Trophoblast cell (in vitro differentiated cells and primary cell): ENCODE results near the gene SNX7.

Experiments used
- DNase-seq, 2 donors: peaks; one replicate each; pipeline ENCODE4 v3.0.0-alpha.2; 2016
- H2AFZ ChIP-seq: 2 replicates; pipeline ENCODE4 v1.6.1; 2013; ENCODE audit warnings: low read length, moderate library complexity, mild to moderate bottlenecking; ENCODE audit not compliant: insufficient read depth, poor library complexity
- H2AK5ac ChIP-seq: 2 replicates; pipeline ENCODE4 v1.6.1; 2013; ENCODE audit warnings: mild to moderate bottlenecking, low read length
- H2BK120ac ChIP-seq: 2 replicates; pipeline ENCODE4 v1.6.1; 2013; ENCODE audit warnings: low read length, mild to moderate bottlenecking, moderate library complexity; ENCODE audit not compliant: insufficient read depth, poor library complexity
- H2BK12ac ChIP-seq: 2 replicates; pipeline ENCODE4 v1.6.1; 2013; ENCODE audit warnings: mild to moderate bottlenecking, low read length, moderate library complexity
- H2BK5ac ChIP-seq: 2 replicates; pipeline ENCODE4 v1.6.1; 2013; ENCODE audit warnings: low read length, low read depth, moderate library complexity, mild to moderate bottlenecking; ENCODE audit not compliant: poor library complexity
- H3K14ac ChIP-seq: 2 replicates; pipeline ENCODE4 v1.6.1; 2013; ENCODE audit warnings: mild to moderate bottlenecking, low read length
- H3K18ac ChIP-seq: 2 replicates; pipeline ENCODE4 v1.6.1; 2013; ENCODE audit warnings: mild to moderate bottlenecking, low read length
- H3K23ac ChIP-seq: 2 replicates; pipeline ENCODE4 v1.6.1; 2013; ENCODE audit warnings: low read length
- H3K27ac ChIP-seq: 2 replicates; pipeline ENCODE4 v1.5.1; 2013; ENCODE audit warnings: low read depth, mild to moderate bottlenecking, inconsistent platforms, low read length, moderate library complexity
- H3K27me3 ChIP-seq: 2 replicates; pipeline ENCODE4 v1.6.1; 2013; ENCODE audit warnings: inconsistent platforms, mild to moderate bottlenecking, low read length, moderate library complexity; ENCODE audit not compliant: insufficient read depth
- H3K36me3 ChIP-seq, 2 experiments: 1 replicate in 1 of 2; 2 replicates in 1 of 2; pipeline ENCODE4 v1.6.1; 2013; ENCODE audit warnings: low read length in 2 of 2, mild to moderate bottlenecking in 2 of 2, moderate library complexity in 1 of 2; ENCODE audit not compliant: insufficient read depth in 2 of 2, control insufficient read depth in 1 of 2
- H3K4ac ChIP-seq: 2 replicates; pipeline ENCODE4 v1.6.1; 2013; ENCODE audit warnings: low read depth, mild to moderate bottlenecking, low read length, moderate library complexity
- H3K4me1 ChIP-seq, 2 experiments: 1 replicate in 1 of 2; 2 replicates in 1 of 2; pipeline ENCODE4 v1.6.1; 2013; ENCODE audit warnings: low read length in 2 of 2, mild to moderate bottlenecking in 2 of 2, moderate library complexity in 1 of 2; ENCODE audit not compliant: insufficient read depth in 2 of 2, control insufficient read depth in 1 of 2
- H3K4me2 ChIP-seq: 2 replicates; pipeline ENCODE4 v1.6.1; 2013; ENCODE audit warnings: inconsistent platforms, mild to moderate bottlenecking, low read length, moderate library complexity
- H3K4me3 ChIP-seq: 2 replicates; pipeline ENCODE4 v1.5.1; 2013; ENCODE audit warnings: mild to moderate bottlenecking, low read depth, low read length, inconsistent platforms
- H3K79me1 ChIP-seq: one replicate; pipeline ENCODE4 v1.6.1; 2013; ENCODE audit warnings: low read length
- H3K79me2 ChIP-seq: 2 replicates; pipeline ENCODE4 v1.6.1; 2013; ENCODE audit warnings: low read length, mild to moderate bottlenecking; ENCODE audit not compliant: control insufficient read depth, insufficient read depth, poor library complexity
- H3K9ac ChIP-seq: 2 replicates; pipeline ENCODE4 v1.6.1; 2013; ENCODE audit warnings: mild to moderate bottlenecking, low read length
- H3K9me3 ChIP-seq: 2 replicates; pipeline ENCODE4 v1.6.1; 2013; ENCODE audit warnings: low read depth, mild to moderate bottlenecking, control low read depth, inconsistent platforms, low read length; ENCODE audit not compliant: insufficient read depth
- H4K12ac ChIP-seq: 2 replicates; pipeline ENCODE4 v1.6.1; 2013; ENCODE audit warnings: low read depth, mild to moderate bottlenecking, low read length, moderate library complexity
- H4K8ac ChIP-seq: 2 replicates; pipeline ENCODE4 v1.6.1; 2013; ENCODE audit warnings: low read depth, mild to moderate bottlenecking, low read length, moderate library complexity
- H4K91ac ChIP-seq: one replicate; pipeline ENCODE4 v1.6.1; 2013; ENCODE audit warnings: low read depth, mild to moderate bottlenecking, low read length, moderate library complexity
- WGBS: extraction: QIAGEN DNeasy Blood & Tissue Kit; methylation state at CpG from one replicate; pipeline ENCODE4 v1.1.7; 2013; ENCODE audit warnings: missing lambda C conversion rate; ENCODE audit not compliant: insufficient read length, insufficient coverage; ENCODE audit errors: extremely low coverage; 5-methylcytosine and 5-hydroxymethylcytosine counted together

SNX7 gene

DNA sequence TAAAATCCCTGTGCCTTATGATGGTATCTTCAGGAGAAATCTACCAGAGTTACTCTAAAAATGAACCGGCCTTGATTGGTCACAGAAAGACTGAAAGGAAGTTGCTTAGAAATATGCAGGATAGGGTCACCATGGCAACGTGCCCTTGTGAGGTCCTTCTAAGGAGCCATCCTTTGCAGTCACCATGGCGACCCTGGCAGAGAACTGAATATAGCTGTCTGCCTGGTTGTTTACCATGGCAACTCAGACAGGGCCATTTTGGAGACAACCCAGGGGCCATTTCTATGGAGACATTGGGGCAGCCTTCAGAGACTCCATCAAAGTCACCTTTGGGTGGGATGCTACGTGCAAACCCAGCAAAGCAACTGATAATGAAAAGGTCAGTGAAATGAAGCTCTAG, 43.0 kb downstream of the SNX7 start:
- H3K36me3 ChIP-seq, result no peaks in the 10 kb centered on the region
- no peak overlapping the region for H3K9ac ChIP-seq
- no peak overlapping the region for H2BK12ac ChIP-seq
- H2AK5ac ChIP-seq, result no peak overlapping the region
- no peak overlapping the region for H3K27ac ChIP-seq
- no peak overlapping the region for H2BK120ac ChIP-seq
- H3K23ac ChIP-seq, result no peak overlapping the region
- H2BK5ac ChIP-seq, result no peak overlapping the region
- H3K4me3 ChIP-seq, result no peak overlapping the region
- H3K79me1 ChIP-seq, result no peaks in the 10 kb centered on the region
- no peak overlapping the region for H4K8ac ChIP-seq
- H3K18ac ChIP-seq, result no peak overlapping the region
- H3K79me2 ChIP-seq, result no peaks in the 10 kb centered on the region
- H4K91ac ChIP-seq, result no peak overlapping the region
- H3K27me3 ChIP-seq, result no peaks in the 10 kb centered on the region
- H3K4ac ChIP-seq, result no peak overlapping the region
- H3K4me1 ChIP-seq, result no peaks in the 10 kb centered on the region
- H4K12ac ChIP-seq, result no peak overlapping the region
- no peak overlapping the region for H2AFZ ChIP-seq
- no CpG with 5 or more reads among the region's 4 CpGs for WGBS
- no peak overlapping the region for H3K14ac ChIP-seq
- no peaks in the 10 kb centered on the region for H3K9me3 ChIP-seq
- no peak overlapping the region for H3K4me2 ChIP-seq
- DNase-seq, result no peak

DNA sequence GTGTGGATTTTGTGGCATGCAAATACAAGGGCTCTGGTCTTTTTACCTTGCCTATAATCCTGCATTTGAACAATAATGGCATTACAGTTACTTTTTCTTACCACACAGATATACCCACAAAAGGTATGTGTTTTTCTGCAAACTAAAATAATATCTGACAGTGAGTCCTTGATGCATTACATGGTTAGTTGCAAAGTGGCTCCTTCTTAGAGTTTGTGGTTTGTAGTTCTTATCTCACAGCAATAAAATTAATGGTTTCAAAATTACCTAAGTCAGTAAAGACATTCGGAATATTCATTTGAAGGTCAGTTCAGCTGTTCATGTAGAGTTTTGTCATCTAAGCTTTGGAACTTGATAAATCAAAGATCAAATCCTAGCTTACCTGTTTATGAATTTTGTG, 43.5 kb downstream of the SNX7 start:
- no CpG with 5 or more reads among the region's 1 CpG for WGBS
- Histone ChIP-seq H3K9me3 (no peaks in the 10 kb centered on the region), H3K9ac (no peak overlapping the region)

GRCh38 chr1:98705591-98705990, 44.1 kb downstream of the SNX7 start:
- Histone ChIP-seq H4K8ac (no peak overlapping the region), H3K9me3 (no peaks in the 10 kb centered on the region)
- no CpG with 5 or more reads among the region's 2 CpGs for whole genome bisulfite sequencing

More for the DNA sequence above, 43.5 kb downstream of the SNX7 start:
- Histone ChIP-seq H3K14ac (no peak overlapping the region), H4K8ac (no peak overlapping the region), H2AFZ (no peak overlapping the region), H3K79me1 (no peaks in the 10 kb centered on the region), H3K4me2 (no peak overlapping the region), H3K4me3 (no peak overlapping the region), H3K27me3 (no peaks in the 10 kb centered on the region), H3K4me1 (no peaks in the 10 kb centered on the region), H3K23ac (no peak overlapping the region), H3K18ac (no peak overlapping the region), H2BK5ac (no peak overlapping the region), H2BK12ac (no peak overlapping the region), H3K36me3 (no peaks in the 10 kb centered on the region), H3K27ac (no peak overlapping the region), H2AK5ac (no peak overlapping the region), H4K12ac (no peak overlapping the region), H2BK120ac (no peak overlapping the region), H3K4ac (no peak overlapping the region), H3K79me2 (no peaks in the 10 kb centered on the region), H4K91ac (no peak overlapping the region)
- DNase-seq, result no peak

GRCh38 chr1:98706173-98706843, 44.8 kb downstream of the SNX7 start:
- H4K8ac ChIP-seq, result no peak overlapping the region
- no peak overlapping the region for H2BK12ac ChIP-seq
- DNase-seq, result no peak
- no peak overlapping the region for H2BK120ac ChIP-seq
- no peaks in the 10 kb centered on the region for H3K4me1 ChIP-seq
- no peak overlapping the region for H2AFZ ChIP-seq
- no peak overlapping the region for H3K4ac ChIP-seq
- H4K12ac ChIP-seq, result no peak overlapping the region
- no peak overlapping the region for H3K4me3 ChIP-seq
- H3K36me3 ChIP-seq, result no peaks in the 10 kb centered on the region
- no peaks in the 10 kb centered on the region for H3K79me1 ChIP-seq
- H3K27me3 ChIP-seq, result no peaks in the 10 kb centered on the region
- no peak overlapping the region for H3K18ac ChIP-seq
- no peak overlapping the region for H2BK5ac ChIP-seq
- no peak overlapping the region for H4K91ac ChIP-seq
- H2AK5ac ChIP-seq, result no peak overlapping the region
- H3K4me2 ChIP-seq, result no peak overlapping the region
- H3K79me2 ChIP-seq, result no peaks in the 10 kb centered on the region
- no peak overlapping the region for H3K9ac ChIP-seq
- H3K23ac ChIP-seq, result no peak overlapping the region
- 100% methylated on average over 1 of the region's 4 CpGs for WGBS
- no peaks in the 10 kb centered on the region for H3K9me3 ChIP-seq
- H3K14ac ChIP-seq, result no peak overlapping the region
- H3K27ac ChIP-seq, result no peak overlapping the region

More at GRCh38 chr1:98705591-98705990, 44.1 kb downstream of the SNX7 start:
- no peak overlapping the region for H2BK12ac ChIP-seq
- no peak overlapping the region for H3K18ac ChIP-seq
- H3K36me3 ChIP-seq, result no peaks in the 10 kb centered on the region
- no peak overlapping the region for H3K4ac ChIP-seq
- H3K27me3 ChIP-seq, result no peaks in the 10 kb centered on the region
- no peak overlapping the region for H3K14ac ChIP-seq
- H3K23ac ChIP-seq, result no peak overlapping the region
- no peak overlapping the region for H2BK5ac ChIP-seq
- H2AFZ ChIP-seq, result no peak overlapping the region
- H4K12ac ChIP-seq, result no peak overlapping the region
- no peak overlapping the region for H3K4me3 ChIP-seq
- H3K9ac ChIP-seq, result no peak overlapping the region
- no peak overlapping the region for H2BK120ac ChIP-seq
- no peaks in the 10 kb centered on the region for H3K4me1 ChIP-seq
- no peak overlapping the region for H2AK5ac ChIP-seq
- no peak overlapping the region for H4K91ac ChIP-seq
- no peak overlapping the region for H3K27ac ChIP-seq
- no peaks in the 10 kb centered on the region for H3K79me2 ChIP-seq
- DNase-seq, result no peak
- H3K4me2 ChIP-seq, result no peak overlapping the region
- no peaks in the 10 kb centered on the region for H3K79me1 ChIP-seq
